K562 (cell line): ENCODE data around the gene HES6.

ENCODE experiments used
- EP300 ChIP-seq: IDR thresholded peaks from 2 replicates; pipeline ENCODE4 v1.6.1; 2012; ENCODE audit warnings: low read length, improper control_type of control experiment
- FOSL1 ChIP-seq: fragments of 200-800 bp; sonication (Bioruptor generic); conservative IDR thresholded peaks from 2 replicates; pipeline ENCODE4 v1.6.1; 2016; ENCODE audit warnings: missing genetic modification characterization, missing compliant biosample characterization
- HNRNPUL1 ChIP-seq: fragments of 200-400 bp; formaldehyde crosslinking; IDR thresholded peaks from 2 replicates; pipeline ENCODE4 v1.6.1; 2017; ENCODE audit warnings: low read length
- PURB ChIP-seq: sonication (generic); formaldehyde crosslinking; IDR thresholded peaks from 2 replicates; pipeline ENCODE4 v1.9.0; 2021; ENCODE audit warnings: low read depth, mild to moderate bottlenecking, missing genetic modification reagents
- YY1 ChIP-seq, 3 experiments: IDR thresholded peaks; 2 replicates each; pipeline ENCODE4 v1.6.1; 2011; ENCODE audit warnings: low read length in 2 of 3, mild to moderate bottlenecking in 2 of 3, moderate library complexity in 2 of 3, borderline replicate concordance in 1 of 3, control low read depth in 1 of 3, low read depth in 1 of 3; ENCODE audit not compliant: insufficient read depth in 3 of 3, insufficient replicate concordance in 2 of 3, control insufficient read depth in 1 of 3, insufficient read length in 1 of 3; ENCODE audit errors: extremely low read depth in 1 of 3
- ZFX ChIP-seq: sonication (generic); formaldehyde crosslinking; IDR thresholded peaks from 2 replicates; pipeline ENCODE4 v1.8.0; 2022; ENCODE audit warnings: mild to moderate bottlenecking, missing genetic modification reagents, moderate library complexity
- ZNF174 ChIP-seq: fragments of 250-450 bp; sonication (Bioruptor Pico); IDR thresholded peaks from 2 replicates; pipeline ENCODE4 v1.4.0; 2020; ENCODE audit warnings: mild to moderate bottlenecking
- TF ChIP-seq, protein P1 (sequence below): fragments of 250-450 bp; sonication (Bioruptor Pico); IDR thresholded peaks from 2 replicates; pipeline ENCODE4 v1.5.1; 2021; ENCODE audit warnings: mild to moderate bottlenecking
- TF ChIP-seq, protein P2 (sequence below): fragments of 150-350 bp; conservative IDR thresholded peaks from 2 replicates; pipeline ENCODE4 v1.6.1; 2014; ENCODE audit warnings: low read length

- TF ChIP-seq, protein P1, sequence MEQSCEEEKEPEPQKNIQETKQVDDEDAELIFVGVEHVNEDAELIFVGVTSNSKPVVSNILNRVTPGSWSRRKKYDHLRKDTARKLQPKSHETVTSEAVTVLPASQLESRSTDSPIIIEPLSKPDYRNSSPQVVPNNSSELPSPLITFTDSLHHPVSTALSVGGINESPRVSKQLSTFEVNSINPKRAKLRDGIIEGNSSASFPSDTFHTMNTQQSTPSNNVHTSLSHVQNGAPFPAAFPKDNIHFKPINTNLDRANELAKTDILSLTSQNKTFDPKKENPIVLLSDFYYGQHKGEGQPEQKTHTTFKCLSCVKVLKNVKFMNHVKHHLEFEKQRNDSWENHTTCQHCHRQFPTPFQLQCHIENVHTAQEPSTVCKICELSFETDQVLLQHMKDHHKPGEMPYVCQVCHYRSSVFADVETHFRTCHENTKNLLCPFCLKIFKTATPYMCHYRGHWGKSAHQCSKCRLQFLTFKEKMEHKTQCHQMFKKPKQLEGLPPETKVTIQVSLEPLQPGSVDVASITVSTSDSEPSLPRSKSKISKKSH = no peak
- TF ChIP-seq FOSL1 (tag) (no peak), PURB (CRISPR knock-in tag) (no peak), HNRNPUL1 (no peak), EP300 (no peak), ZFX (no peak), YY1 (IDR thresholded peaks at IDR 0.05; ENCODE audit: borderline replicate concordance in 1 of 3, control insufficient read depth in 1 of 3, extremely low read depth in 1 of 3, insufficient read depth in 3 of 3, insufficient read length in 1 of 3, insufficient replicate concordance in 2 of 3, low read depth in 1 of 3, low read length in 2 of 3) (no peak), ZNF174 (CRISPR knock-in tag) (no peak)
- TF ChIP-seq, protein P2, sequence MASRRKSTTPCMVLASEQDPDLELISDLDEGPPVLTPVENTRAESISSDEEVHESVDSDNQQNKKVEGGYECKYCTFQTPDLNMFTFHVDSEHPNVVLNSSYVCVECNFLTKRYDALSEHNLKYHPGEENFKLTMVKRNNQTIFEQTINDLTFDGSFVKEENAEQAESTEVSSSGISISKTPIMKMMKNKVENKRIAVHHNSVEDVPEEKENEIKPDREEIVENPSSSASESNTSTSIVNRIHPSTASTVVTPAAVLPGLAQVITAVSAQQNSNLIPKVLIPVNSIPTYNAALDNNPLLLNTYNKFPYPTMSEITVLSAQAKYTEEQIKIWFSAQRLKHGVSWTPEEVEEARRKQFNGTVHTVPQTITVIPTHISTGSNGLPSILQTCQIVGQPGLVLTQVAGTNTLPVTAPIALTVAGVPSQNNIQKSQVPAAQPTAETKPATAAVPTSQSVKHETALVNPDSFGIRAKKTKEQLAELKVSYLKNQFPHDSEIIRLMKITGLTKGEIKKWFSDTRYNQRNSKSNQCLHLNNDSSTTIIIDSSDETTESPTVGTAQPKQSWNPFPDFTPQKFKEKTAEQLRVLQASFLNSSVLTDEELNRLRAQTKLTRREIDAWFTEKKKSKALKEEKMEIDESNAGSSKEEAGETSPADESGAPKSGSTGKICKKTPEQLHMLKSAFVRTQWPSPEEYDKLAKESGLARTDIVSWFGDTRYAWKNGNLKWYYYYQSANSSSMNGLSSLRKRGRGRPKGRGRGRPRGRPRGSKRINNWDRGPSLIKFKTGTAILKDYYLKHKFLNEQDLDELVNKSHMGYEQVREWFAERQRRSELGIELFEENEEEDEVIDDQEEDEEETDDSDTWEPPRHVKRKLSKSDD = no peak
Measured at GRCh38 chr2:238261718-238262375, 22.0 kb upstream of the HES6 start.
